NAMALWA (cell line): ENCODE measurements around the gene APC2.
A peak's percentile ranks its signal among the peaks of the same experiment; 100 is the strongest.

Experiments used
- DNase-seq: peaks from one replicate; pipeline ENCODE4 v3.0.0-alpha.2; 2015; ENCODE audit warnings: low spot score

APC2 gene

GRCh38 chr19:1446713-1447481 lies 3.0 kb upstream of the APC2 start:
- peak; percentile 50 for DNase-seq

GRCh38 chr19:1447504-1447903 lies 2.4 kb upstream of the APC2 start:
- DNase-seq: no peak

GRCh38 chr19:1447944-1448343 lies 2.0 kb upstream of the APC2 start:
- DNase-seq: no peak

- DNase-seq: peak; percentile 50
Observed at GRCh38 chr19:1450735-1451731, 1.1 kb downstream of the APC2 start.

GRCh38 chr19:1451916-1452801 lies 2.2 kb downstream of the APC2 start:
- no peak for DNase-seq

GRCh38 chr19:1452802-1453524 lies 3.0 kb downstream of the APC2 start:
- DNase-seq: no peak

- DNase-seq: peak; percentile 43
Observed at GRCh38 chr19:1453525-1454364, 3.8 kb downstream of the APC2 start.

GRCh38 chr19:1455002-1455335 lies 5.0 kb downstream of the APC2 start:
- peak; percentile 88 for DNase-seq

GRCh38 chr19:1455336-1456120 lies 5.6 kb downstream of the APC2 start:
- peak; percentile 98 for DNase-seq

GRCh38 chr19:1456121-1456900 lies 6.4 kb downstream of the APC2 start:
- no peak for DNase-seq

GRCh38 chr19:1457031-1457739 lies 7.3 kb downstream of the APC2 start:
- no peak for DNase-seq

- no peak for DNase-seq
Observed at GRCh38 chr19:1457892-1458291, 8.0 kb downstream of the APC2 start.

GRCh38 chr19:1459479-1459878 lies 9.6 kb downstream of the APC2 start:
- DNase-seq: no peak

- DNase-seq: no peak
Observed at GRCh38 chr19:1460033-1460995, 10.4 kb downstream of the APC2 start.

- DNase-seq: no peak
Observed at GRCh38 chr19:1461862-1462261, 11.9 kb downstream of the APC2 start.

- DNase-seq: no peak
Observed at GRCh38 chr19:1465191-1466016, 15.5 kb downstream of the APC2 start.
